Activated CD4-positive, alpha-beta memory T cell treated with anti-CD3 and anti-CD28 coated beads, Interleukin-2, amount 10 ng/mL, durations not matched to agents 7 days and 5 days (primary cell): ENCODE data around the gene SCYGR2. TPM values are rescaled to one million over a fixed set of nuclear protein-coding genes. Genes with fewer than 3 reads are reported as not detected.
"Not testable (repeated sequence)": the region's sequence is repeated elsewhere in the genome, so short reads cannot be mapped to it uniquely, and the experiment has no call there.

Experiments
- CTCF ChIA-PET: fragments of 350-600 bp; sonication (Branson Sonifier 250); formaldehyde crosslinking; loops from one replicate; lab custom pipeline; 2021; ENCODE audit warnings: antibody characterized with exemption, inconsistent platforms; lab: Charles Lee
- POLR2A ChIA-PET: fragments of 350-600 bp; sonication (Branson Sonifier 250); formaldehyde crosslinking; loops from one replicate; lab custom pipeline; 2021; ENCODE audit warnings: antibody characterized with exemption; lab: Charles Lee
- DNase-seq: peaks from one replicate; pipeline ENCODE4 v3.0.0-alpha.2; 2020
- H3K27ac Mint-ChIP-seq: one replicate; pipeline ENCODE4 v1.8.0; 2021; ENCODE audit warnings: mild to moderate bottlenecking, mixed read lengths
- H3K27me3 Mint-ChIP-seq: one replicate; pipeline ENCODE4 v1.8.0; 2021; ENCODE audit warnings: mixed read lengths
- H3K36me3 Mint-ChIP-seq: one replicate; pipeline ENCODE4 v1.8.0; 2021; ENCODE audit warnings: low read depth, mixed read lengths
- H3K4me1 Mint-ChIP-seq: one replicate; pipeline ENCODE4 v1.8.0; 2021; ENCODE audit warnings: mixed read lengths
- H3K4me3 Mint-ChIP-seq: one replicate; pipeline ENCODE4 v1.8.0; 2021; ENCODE audit warnings: mild to moderate bottlenecking, mixed read lengths
- H3K9me3 Mint-ChIP-seq: one replicate; pipeline ENCODE4 v1.8.0; 2021; ENCODE audit warnings: mixed read lengths
- total RNA-seq, 2 experiments: library from RNA; stranded (reverse); gene quantifications; one replicate each; pipeline ENCODE4 v1.2.3, GENCODE V29; 2021

The SCYGR2 gene, protein sequence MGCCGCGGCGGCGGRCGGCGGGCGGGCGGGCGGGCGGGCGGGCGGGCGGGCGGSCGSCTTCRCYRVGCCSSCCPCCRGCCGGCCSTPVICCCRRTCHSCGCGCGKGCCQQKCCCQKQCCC
- total RNA-seq, result not detected

DNA sequence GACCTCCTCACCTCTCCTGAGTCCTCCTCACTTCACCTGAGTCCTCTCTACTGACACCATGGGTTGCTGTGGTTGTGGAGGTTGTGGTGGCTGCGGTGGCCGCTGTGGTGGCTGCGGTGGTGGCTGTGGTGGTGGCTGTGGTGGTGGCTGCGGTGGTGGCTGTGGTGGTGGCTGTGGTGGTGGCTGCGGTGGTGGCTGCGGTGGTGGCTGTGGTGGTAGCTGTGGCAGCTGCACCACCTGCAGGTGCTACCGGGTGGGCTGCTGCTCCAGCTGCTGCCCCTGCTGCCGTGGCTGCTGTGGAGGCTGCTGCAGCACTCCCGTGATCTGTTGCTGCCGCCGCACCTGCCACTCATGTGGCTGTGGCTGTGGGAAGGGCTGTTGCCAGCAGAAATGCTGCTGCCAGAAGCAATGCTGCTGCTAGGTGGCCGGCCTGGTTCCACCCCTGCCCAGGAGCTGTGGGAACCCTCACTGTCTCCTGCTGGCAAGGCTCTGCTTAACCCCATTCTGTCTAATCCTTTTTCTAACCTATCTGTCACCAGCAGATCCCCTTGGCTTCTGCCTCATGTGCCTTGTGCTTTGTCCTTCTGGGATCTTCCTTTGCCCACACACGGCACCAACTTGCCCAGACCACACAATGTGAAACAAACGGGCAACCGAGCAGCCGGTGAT, at the start of gene SCYGR2:
TSS of gene SCYGR2 (plus strand) at position 59 of the 669 bp plus-strand sequence. CDS start at position 59, 0 bp downstream.
- DNase-seq, POLR2A ChIA-PET, H3K27ac Mint-ChIP-seq, H3K9me3 Mint-ChIP-seq, H3K4me3 Mint-ChIP-seq, CTCF ChIA-PET, H3K4me1 Mint-ChIP-seq, H3K36me3 Mint-ChIP-seq: not testable (repeated sequence)
- H3K27me3 Mint-ChIP-seq, result peaks cover 22% of the 10 kb centered on the region

DNA sequence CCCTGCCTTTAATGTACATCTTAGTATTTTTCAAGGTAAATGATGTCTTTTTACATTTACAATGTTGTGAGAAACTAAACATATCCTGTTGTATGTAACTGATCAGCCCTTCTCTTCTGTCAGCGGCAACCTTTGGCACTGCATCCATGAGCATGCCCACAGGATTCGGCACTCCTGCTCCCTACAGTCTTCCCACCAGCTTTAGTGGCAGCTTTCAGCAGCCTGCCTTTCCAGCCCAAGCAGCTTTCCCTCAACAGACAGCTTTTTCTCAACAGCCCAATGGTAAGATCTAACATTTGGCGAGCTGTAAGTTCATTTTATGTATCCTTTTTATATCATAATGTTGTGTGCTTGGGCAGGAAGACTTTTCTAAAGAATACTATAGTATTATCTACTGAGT, 46.9 kb upstream of the SCYGR2 start:
- CTCF ChIA-PET, result no interaction called here
- no peak overlapping the region for H3K4me3 Mint-ChIP-seq
- peaks cover 28% of the 10 kb centered on the region for H3K36me3 Mint-ChIP-seq

DNA sequence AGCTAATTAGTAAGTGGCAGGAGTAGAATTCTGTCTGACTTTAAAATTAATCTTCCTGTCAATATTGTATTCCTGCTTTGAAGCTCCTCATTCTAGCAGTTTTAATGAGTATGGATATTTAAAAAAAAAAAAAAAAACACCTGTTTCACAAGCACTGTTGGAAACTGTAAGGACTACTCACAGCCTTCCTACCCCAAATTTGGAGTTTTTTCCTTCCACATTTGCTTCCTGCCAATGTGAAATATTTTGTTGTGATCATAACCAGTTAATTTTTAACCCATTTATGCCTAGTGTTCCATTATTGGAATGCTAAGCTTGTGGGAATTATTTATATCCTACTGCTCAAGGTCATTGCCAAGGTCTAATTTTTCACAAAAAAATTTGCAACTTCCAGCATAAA, 36.1 kb upstream of the SCYGR2 start:
- CTCF ChIA-PET, result interaction anchor here (0.7 kb wide), 1 partner anchor 9 kb away, joined by 4 read pairs; no protein-coding TSS in a partner anchor
- no peaks in the 10 kb centered on the region for H3K4me1 Mint-ChIP-seq
- no peak overlapping the region for H3K27ac Mint-ChIP-seq
- peaks cover 5% of the 10 kb centered on the region for H3K36me3 Mint-ChIP-seq
- POLR2A ChIA-PET, result no interaction called here
- no peaks in the 10 kb centered on the region for H3K27me3 Mint-ChIP-seq
- H3K4me3 Mint-ChIP-seq, result no peak overlapping the region
- DNase-seq, result no peak
- H3K9me3 Mint-ChIP-seq, result no peaks in the 10 kb centered on the region

More for the DNA sequence above, 46.9 kb upstream of the SCYGR2 start:
- DNase-seq, result no peak
- POLR2A ChIA-PET, result no interaction called here
- no peaks in the 10 kb centered on the region for H3K9me3 Mint-ChIP-seq
- no peaks in the 10 kb centered on the region for H3K4me1 Mint-ChIP-seq
- no peaks in the 10 kb centered on the region for H3K27me3 Mint-ChIP-seq
- no peak overlapping the region for H3K27ac Mint-ChIP-seq

DNA sequence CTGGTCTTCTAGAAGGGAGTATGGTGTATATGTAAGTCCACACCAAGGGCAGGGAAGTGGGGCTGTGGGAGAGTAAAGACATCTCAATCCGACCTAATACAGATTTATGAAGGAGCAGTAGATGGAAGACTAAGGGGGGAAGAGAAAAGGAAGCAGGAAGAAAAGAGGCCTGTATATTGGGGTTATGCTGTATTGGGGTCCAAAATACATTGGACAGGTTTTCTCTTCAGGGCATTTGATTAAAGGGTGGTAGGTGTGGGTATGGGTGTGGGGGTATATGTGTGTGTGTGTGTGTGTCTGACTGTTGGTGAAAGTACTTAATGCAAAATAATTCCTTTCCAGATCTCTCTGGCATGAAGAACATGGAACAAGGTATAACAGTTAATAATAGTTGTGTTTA, 33.6 kb upstream of the SCYGR2 start:
- H3K4me3 Mint-ChIP-seq, result no peak overlapping the region
- CTCF ChIA-PET, result no interaction called here
- peaks cover 5% of the 10 kb centered on the region for H3K36me3 Mint-ChIP-seq
- POLR2A ChIA-PET, result no interaction called here
- no peak overlapping the region for H3K27ac Mint-ChIP-seq
- no peaks in the 10 kb centered on the region for H3K9me3 Mint-ChIP-seq
- no peak for DNase-seq
- no peaks in the 10 kb centered on the region for H3K27me3 Mint-ChIP-seq
- H3K4me1 Mint-ChIP-seq, result no peaks in the 10 kb centered on the region

DNA sequence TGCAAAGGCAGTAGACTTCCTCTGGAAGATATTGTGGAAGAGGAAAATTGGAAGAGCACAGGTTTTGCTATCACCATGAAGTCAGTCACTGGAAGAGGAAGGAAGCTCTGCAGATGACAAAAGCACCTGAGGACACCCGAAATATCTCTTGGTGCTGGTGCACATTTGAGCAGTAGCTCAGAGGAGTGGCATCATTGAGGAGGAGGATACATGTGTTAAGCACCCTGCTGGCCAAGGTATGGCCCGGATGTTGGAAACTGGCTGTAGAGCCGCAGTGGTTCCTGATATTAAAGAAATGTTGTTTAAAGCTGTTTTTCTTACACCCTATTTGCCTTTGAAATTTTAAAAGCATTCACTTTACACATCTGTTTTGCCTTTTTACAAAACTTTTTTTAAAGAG, 32.7 kb upstream of the SCYGR2 start:
- Mint-ChIP-seq H3K4me1 (no peaks in the 10 kb centered on the region), H3K27ac (no peak overlapping the region)
- CTCF ChIA-PET, result no interaction called here

DNA sequence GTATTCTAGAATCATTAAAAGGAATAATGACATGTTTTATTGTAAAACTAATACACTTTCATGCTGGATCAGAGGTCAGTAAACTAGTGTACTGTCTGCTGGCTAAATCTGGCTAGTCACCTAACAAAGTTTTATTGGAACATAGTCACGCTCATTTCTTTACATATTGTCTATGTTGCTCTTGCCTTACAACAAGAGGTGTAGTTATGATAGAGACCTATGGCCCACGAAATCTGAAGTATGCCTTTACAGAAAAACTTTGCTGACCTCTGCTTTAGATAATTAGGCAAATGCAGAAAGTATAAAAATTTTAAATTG, 29.9 kb upstream of the SCYGR2 start:
- H3K9me3 Mint-ChIP-seq, result no peaks in the 10 kb centered on the region
- no peaks in the 10 kb centered on the region for H3K4me1 Mint-ChIP-seq
- ChIA-PET CTCF (no interaction called here), POLR2A (no interaction called here)
- DNase-seq, result no peak
- no peaks in the 10 kb centered on the region for H3K27me3 Mint-ChIP-seq
- no peak overlapping the region for H3K4me3 Mint-ChIP-seq
- peaks cover 3% of the 10 kb centered on the region for H3K36me3 Mint-ChIP-seq
- no peak overlapping the region for H3K27ac Mint-ChIP-seq

More for the DNA sequence above, 32.7 kb upstream of the SCYGR2 start:
- DNase-seq, result no peak
- Mint-ChIP-seq H3K4me3 (no peak overlapping the region), H3K9me3 (no peaks in the 10 kb centered on the region), H3K27me3 (no peaks in the 10 kb centered on the region), H3K36me3 (peaks cover 3% of the 10 kb centered on the region)
- POLR2A ChIA-PET, result no interaction called here

DNA sequence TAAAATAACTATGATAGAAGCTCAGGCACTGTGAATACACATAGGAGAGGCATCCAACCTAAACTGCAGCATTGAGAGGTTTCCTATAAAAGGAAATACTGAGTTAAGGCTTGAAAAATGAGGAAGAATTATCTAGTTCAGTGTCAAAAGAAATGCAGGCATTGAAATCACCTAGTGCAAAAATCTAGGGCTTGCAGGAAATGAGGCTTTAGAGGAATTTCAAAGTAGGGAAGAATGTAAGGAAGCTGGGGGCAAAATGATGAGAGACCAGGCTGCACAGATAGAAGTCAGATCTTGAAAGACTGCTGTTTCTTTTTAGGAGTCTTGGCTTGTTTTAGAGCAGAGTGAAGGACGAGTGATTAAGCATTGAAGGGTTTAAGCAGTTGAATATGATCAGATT, 28.1 kb upstream of the SCYGR2 start:
- Mint-ChIP-seq H3K9me3 (no peaks in the 10 kb centered on the region), H3K4me3 (no peak overlapping the region), H3K27me3 (no peaks in the 10 kb centered on the region), H3K36me3 (peaks cover 3% of the 10 kb centered on the region), H3K4me1 (no peaks in the 10 kb centered on the region), H3K27ac (no peak overlapping the region)
- no peak for DNase-seq
- CTCF ChIA-PET, result no interaction called here
- POLR2A ChIA-PET, result no interaction called here

DNA sequence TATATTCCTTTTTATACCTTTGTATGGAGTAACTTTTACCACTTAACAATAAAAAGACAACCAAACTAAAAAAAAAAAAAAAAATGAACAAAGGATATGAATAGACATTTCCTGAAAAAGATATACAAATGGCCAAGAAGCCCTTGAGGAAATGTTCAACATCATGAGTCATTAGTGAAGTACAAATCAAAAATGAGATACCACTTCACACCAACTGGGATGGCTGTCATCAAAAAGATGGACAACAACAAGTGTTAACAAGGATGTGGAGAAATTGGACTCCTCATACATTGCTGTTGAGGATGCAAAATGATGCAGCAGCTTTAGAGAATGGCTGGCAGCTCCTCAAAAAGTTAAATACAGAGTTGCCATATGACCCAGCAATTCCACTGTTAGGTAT, 22.6 kb upstream of the SCYGR2 start:
- Mint-ChIP-seq H3K27ac (no peak overlapping the region), H3K4me1 (no peaks in the 10 kb centered on the region), H3K9me3 (no peaks in the 10 kb centered on the region), H3K4me3 (no peak overlapping the region), H3K36me3 (no peaks in the 10 kb centered on the region), H3K27me3 (peaks cover 15% of the 10 kb centered on the region)
- POLR2A ChIA-PET, result no interaction called here
- no peak for DNase-seq
- CTCF ChIA-PET, result no interaction called here

DNA sequence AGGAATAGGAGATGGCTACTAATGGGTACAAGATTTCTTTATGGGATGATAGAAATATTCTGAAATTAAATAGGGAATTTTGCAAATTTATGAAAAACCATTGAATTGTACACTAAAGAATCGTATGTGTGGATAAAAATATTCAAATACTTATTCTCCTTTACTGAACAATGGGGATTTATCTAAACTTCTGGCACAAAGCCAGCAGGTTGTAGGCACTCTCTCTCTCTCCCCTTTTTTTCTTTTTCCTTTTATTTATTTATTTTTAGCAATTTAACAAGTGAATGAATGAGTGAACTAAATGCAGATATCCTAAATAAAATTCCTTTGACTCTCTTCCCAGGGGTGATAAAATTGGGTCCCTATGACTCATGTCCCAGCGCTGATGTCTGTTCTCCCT, 21.9 kb upstream of the SCYGR2 start:
- ChIA-PET POLR2A (no interaction called here), CTCF (interaction anchor here (1.8 kb wide), 1 partner anchor 81 kb away, joined by 4 read pairs; no protein-coding TSS in a partner anchor)
- Mint-ChIP-seq H3K36me3 (no peaks in the 10 kb centered on the region), H3K27me3 (peaks cover 18% of the 10 kb centered on the region), H3K4me3 (no peak overlapping the region), H3K9me3 (no peaks in the 10 kb centered on the region), H3K27ac (no peak overlapping the region), H3K4me1 (no peaks in the 10 kb centered on the region)
- no peak for DNase-seq

DNA sequence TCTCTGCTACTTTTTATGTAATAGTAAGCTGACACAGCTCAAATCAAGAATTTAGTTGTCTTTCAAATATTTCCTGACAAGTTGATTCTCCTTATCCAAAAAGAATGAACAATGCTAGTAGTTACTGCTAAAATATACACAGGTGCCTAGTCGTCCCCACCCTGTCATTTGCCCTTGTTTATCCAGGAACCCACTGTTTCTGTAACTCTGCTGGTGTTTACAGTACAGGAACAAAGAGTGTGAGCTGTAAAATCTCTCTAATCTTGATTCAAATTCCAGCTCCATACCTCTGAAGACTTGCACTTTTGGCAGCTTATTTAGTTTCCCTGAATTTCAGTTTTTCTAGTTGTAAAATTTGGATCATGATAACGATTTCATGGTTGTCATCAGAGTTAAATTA, 21.1 kb upstream of the SCYGR2 start:
- CTCF ChIA-PET, result interaction anchor here (1.8 kb wide), 1 partner anchor 81 kb away, joined by 4 read pairs; no protein-coding TSS in a partner anchor
- no peaks in the 10 kb centered on the region for H3K4me1 Mint-ChIP-seq
- POLR2A ChIA-PET, result no interaction called here
- no peak overlapping the region for H3K27ac Mint-ChIP-seq
- H3K9me3 Mint-ChIP-seq, result peaks cover 6% of the 10 kb centered on the region
- peaks cover 2% of the 10 kb centered on the region for H3K36me3 Mint-ChIP-seq
- H3K27me3 Mint-ChIP-seq, result peaks cover 18% of the 10 kb centered on the region
- no peak overlapping the region for H3K4me3 Mint-ChIP-seq
- no peak for DNase-seq

DNA sequence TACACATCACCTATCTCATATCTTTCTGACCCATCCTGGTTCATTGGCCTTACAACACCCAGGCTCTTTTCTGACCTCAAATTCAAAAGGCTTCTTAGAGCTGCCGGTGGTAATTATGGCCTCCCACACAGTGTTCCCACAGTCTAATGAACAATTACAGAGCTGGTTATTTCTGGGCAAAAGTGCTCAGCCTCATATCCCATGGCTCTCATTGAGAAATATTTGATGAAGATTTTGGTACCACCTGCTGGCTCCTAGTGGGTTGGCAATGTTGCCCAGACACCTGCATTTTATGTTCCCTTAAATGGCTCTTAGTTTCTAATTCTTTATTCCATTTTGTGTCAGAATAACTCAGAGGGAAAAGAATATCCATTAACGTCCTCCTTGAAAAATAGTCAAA, 20.1 kb upstream of the SCYGR2 start:
- POLR2A ChIA-PET, result no interaction called here
- peaks cover 18% of the 10 kb centered on the region for H3K27me3 Mint-ChIP-seq
- H3K4me1 Mint-ChIP-seq, result no peaks in the 10 kb centered on the region
- H3K4me3 Mint-ChIP-seq, result no peak overlapping the region
- peaks cover 12% of the 10 kb centered on the region for H3K9me3 Mint-ChIP-seq
- DNase-seq, result no peak
- no peak overlapping the region for H3K27ac Mint-ChIP-seq
- H3K36me3 Mint-ChIP-seq, result peaks cover 4% of the 10 kb centered on the region
- CTCF ChIA-PET, result interaction anchor here (1.8 kb wide), 1 partner anchor 79 kb away, joined by 4 read pairs; no protein-coding TSS in a partner anchor

DNA sequence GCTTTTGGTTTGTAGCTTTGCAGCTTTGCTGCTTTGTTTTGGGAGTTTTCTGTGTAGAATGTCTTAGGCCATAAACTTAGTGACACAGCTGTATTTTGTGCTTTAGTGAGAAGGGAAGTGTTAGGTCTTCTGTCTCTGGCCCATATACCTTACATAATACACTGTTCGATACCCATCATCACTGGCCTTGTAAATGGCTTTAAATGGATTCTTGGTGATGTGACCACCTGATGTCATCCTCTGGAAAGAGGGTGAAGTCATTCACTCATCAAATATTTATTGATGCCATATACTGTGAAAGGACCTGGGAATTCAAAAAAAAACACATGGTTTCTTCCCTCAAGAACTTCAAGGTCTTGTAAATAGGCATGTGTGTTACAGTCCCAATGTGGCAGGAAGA, 18.9 kb upstream of the SCYGR2 start:
- Mint-ChIP-seq H3K36me3 (peaks cover 4% of the 10 kb centered on the region), H3K4me1 (no peaks in the 10 kb centered on the region), H3K9me3 (peaks cover 13% of the 10 kb centered on the region), H3K27ac (no peak overlapping the region), H3K27me3 (peaks cover 18% of the 10 kb centered on the region), H3K4me3 (no peak overlapping the region)
- ChIA-PET CTCF (no interaction called here), POLR2A (no interaction called here)
- no peak for DNase-seq

DNA sequence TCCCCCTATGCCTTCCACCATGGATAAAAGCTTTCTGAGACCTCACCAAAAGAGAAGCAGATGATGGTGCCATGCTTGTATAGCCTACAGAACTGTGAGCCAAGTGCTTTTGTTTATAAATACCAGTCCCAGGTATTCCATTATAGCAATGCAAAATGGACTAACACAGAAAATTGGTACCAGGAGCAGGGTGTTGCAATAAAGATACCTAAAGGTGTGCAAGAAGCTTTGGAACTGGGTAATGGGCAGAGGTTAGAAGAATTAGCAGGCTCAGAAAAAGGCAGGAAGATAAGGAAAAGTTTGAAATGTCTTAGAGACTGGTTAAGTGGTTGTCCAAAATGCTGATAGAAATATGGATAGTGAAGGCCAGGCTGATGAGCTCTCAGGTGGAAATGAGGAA, 16.3 kb upstream of the SCYGR2 start:
- DNase-seq, result no peak
- Mint-ChIP-seq H3K36me3 (peaks cover 4% of the 10 kb centered on the region), H3K9me3 (peaks cover 13% of the 10 kb centered on the region), H3K27ac (no peak overlapping the region), H3K4me3 (no peak overlapping the region), H3K4me1 (no peaks in the 10 kb centered on the region), H3K27me3 (peaks cover 18% of the 10 kb centered on the region)
- ChIA-PET CTCF (no interaction called here), POLR2A (no interaction called here)
